Neuronal stem cell (in vitro differentiated cells): ENCODE measurements around the gene CD248.

Experiments used
- DNase-seq: peaks from one replicate; pipeline ENCODE4 v3.0.0-alpha.2; 2013; ENCODE audit warnings: low spot score
- H2AFZ ChIP-seq: one replicate; pipeline ENCODE4 v1.6.1; 2013; ENCODE audit warnings: mild to moderate bottlenecking, low read length, inconsistent platforms
- H2AK5ac ChIP-seq: 2 replicates; pipeline ENCODE4 v1.6.1; 2013; ENCODE audit warnings: low read depth, mild to moderate bottlenecking, inconsistent platforms, low read length, moderate library complexity, mixed read lengths
- H2BK120ac ChIP-seq: 2 replicates; pipeline ENCODE4 v1.6.1; 2013; ENCODE audit warnings: low read depth, mild to moderate bottlenecking, inconsistent platforms, low read length, moderate library complexity, mixed read lengths
- H2BK12ac ChIP-seq: one replicate; pipeline ENCODE4 v1.6.1; 2013; ENCODE audit warnings: low read length, inconsistent platforms
- H2BK15ac ChIP-seq: 2 replicates; pipeline ENCODE4 v1.6.1; 2013; ENCODE audit warnings: mild to moderate bottlenecking, low read length, inconsistent platforms, mixed read lengths
- H2BK5ac ChIP-seq: one replicate; pipeline ENCODE4 v1.6.1; 2013; ENCODE audit warnings: inconsistent platforms, mild to moderate bottlenecking, low read length, moderate library complexity
- H3K14ac ChIP-seq: one replicate; pipeline ENCODE4 v1.6.1; 2013; ENCODE audit warnings: low read length, inconsistent platforms
- H3K18ac ChIP-seq: 2 replicates; pipeline ENCODE4 v1.6.1; 2013; ENCODE audit warnings: low read length, inconsistent platforms
- H3K23ac ChIP-seq: 2 replicates; pipeline ENCODE4 v1.6.1; 2013; ENCODE audit warnings: low read depth, mild to moderate bottlenecking, mixed read lengths, low read length, inconsistent platforms; ENCODE audit not compliant: poor library complexity
- H3K27ac ChIP-seq: replicated peaks from 3 replicates; pipeline ENCODE4 v1.5.1; 2013; ENCODE audit warnings: low read length, inconsistent platforms
- H3K27me3 ChIP-seq, 3 experiments: 2 replicates each; pipeline ENCODE4 v1.6.1; 2013; ENCODE audit warnings: low read length in 3 of 3, mild to moderate bottlenecking in 2 of 3, inconsistent platforms in 1 of 3, low read depth in 1 of 3, mixed read lengths in 1 of 3, moderate library complexity in 1 of 3; ENCODE audit not compliant: control insufficient read depth in 3 of 3, insufficient read depth in 3 of 3
- H3K36me3 ChIP-seq, 2 donors: replicated peaks in 1 of 2; 2 replicates each; pipeline ENCODE4 v1.6.1; 2013; ENCODE audit warnings: low read length in 2 of 2; ENCODE audit not compliant: control insufficient read depth in 2 of 2, insufficient read depth in 2 of 2
- H3K4ac ChIP-seq: 2 replicates; pipeline ENCODE4 v1.6.1; 2013; ENCODE audit warnings: inconsistent platforms, mild to moderate bottlenecking, low read length, moderate library complexity
- H3K4me1 ChIP-seq, 2 donors: 1 replicate in 1 of 2; 2 replicates in 1 of 2; pipeline ENCODE4 v1.6.1; 2013; ENCODE audit warnings: low read length in 2 of 2, low read depth in 1 of 2; ENCODE audit not compliant: control insufficient read depth in 2 of 2, insufficient read depth in 1 of 2
- H3K4me2 ChIP-seq: one replicate; pipeline ENCODE4 v1.6.1; 2013; ENCODE audit warnings: mild to moderate bottlenecking, low read length, inconsistent platforms; ENCODE audit not compliant: insufficient read depth, poor library complexity, severe bottlenecking
- H3K4me3 ChIP-seq, 2 donors: 2 replicates each; pipeline ENCODE4 v1.5.1; 2013; ENCODE audit warnings: low read length in 2 of 2, mild to moderate bottlenecking in 2 of 2, inconsistent platforms in 1 of 2, moderate library complexity in 1 of 2
- H3K79me1 ChIP-seq: one replicate; pipeline ENCODE4 v1.6.1; 2013; ENCODE audit warnings: low read depth, mild to moderate bottlenecking, inconsistent platforms, low read length, moderate library complexity
- H3K9ac ChIP-seq: one replicate; pipeline ENCODE4 v1.6.1; 2013; ENCODE audit warnings: mild to moderate bottlenecking, low read depth, low read length, inconsistent platforms; ENCODE audit not compliant: poor library complexity
- H3K9me3 ChIP-seq, 2 donors: replicated peaks in 1 of 2; 2 replicates each; pipeline versions ENCODE3 to v1.6.1; 2013; ENCODE audit warnings: low read length in 2 of 2, mild to moderate bottlenecking in 2 of 2, inconsistent platforms in 1 of 2, low read depth in 1 of 2, mixed read lengths in 1 of 2, moderate library complexity in 1 of 2; ENCODE audit not compliant: control insufficient read depth in 2 of 2, insufficient read depth in 1 of 2
- H4K8ac ChIP-seq: one replicate; pipeline ENCODE4 v1.6.1; 2013; ENCODE audit warnings: low read depth, mild to moderate bottlenecking, inconsistent platforms, low read length, moderate library complexity
- H4K91ac ChIP-seq: one replicate; pipeline ENCODE4 v1.6.1; 2013; ENCODE audit warnings: low read length, low read depth, mild to moderate bottlenecking, inconsistent platforms; ENCODE audit not compliant: poor library complexity
- WGBS, 2 donors: extraction: QIAGEN DNeasy Blood & Tissue Kit; methylation state at CpG; one replicate each; pipeline ENCODE4 v1.1.7; 2013; ENCODE audit warnings: missing lambda C conversion rate in 2 of 2, mixed read lengths in 1 of 2; ENCODE audit not compliant: insufficient read length in 2 of 2, insufficient replicate concordance in 1 of 2; ENCODE audit errors: extremely low coverage in 2 of 2; 5-methylcytosine and 5-hydroxymethylcytosine counted together

Gene CD248

GRCh38 chr11:66330931-66331330, 14.1 kb upstream of the CD248 start:
- no peak for DNase-seq
- no CpG with 5 or more reads among the region's 10 CpGs for WGBS, 2 donors
- Histone ChIP-seq H3K36me3 (no peaks in the 10 kb centered on the region), H4K91ac (no peak overlapping the region), H2AK5ac (no peak overlapping the region), H3K4me2 (no peak overlapping the region), H3K18ac (no peak overlapping the region), H3K14ac (no peak overlapping the region), H3K23ac (no peak overlapping the region), H3K4ac (no peak overlapping the region), H3K27ac (no peak overlapping the region), H2BK12ac (no peak overlapping the region), H3K9me3 (no peaks in the 10 kb centered on the region), H3K4me1 (peaks cover 17 to 34% of the 10 kb centered on the region in 2 donors), H2BK120ac (no peak overlapping the region), H2BK15ac (no peak overlapping the region), H2BK5ac (no peak overlapping the region), H3K27me3 (no peaks in the 10 kb centered on the region), H3K79me1 (peaks cover 4% of the 10 kb centered on the region), H3K9ac (no peak overlapping the region), H4K8ac (no peak overlapping the region), H3K4me3 (no peak overlapping the region), H2AFZ (no peak overlapping the region)

DNA sequence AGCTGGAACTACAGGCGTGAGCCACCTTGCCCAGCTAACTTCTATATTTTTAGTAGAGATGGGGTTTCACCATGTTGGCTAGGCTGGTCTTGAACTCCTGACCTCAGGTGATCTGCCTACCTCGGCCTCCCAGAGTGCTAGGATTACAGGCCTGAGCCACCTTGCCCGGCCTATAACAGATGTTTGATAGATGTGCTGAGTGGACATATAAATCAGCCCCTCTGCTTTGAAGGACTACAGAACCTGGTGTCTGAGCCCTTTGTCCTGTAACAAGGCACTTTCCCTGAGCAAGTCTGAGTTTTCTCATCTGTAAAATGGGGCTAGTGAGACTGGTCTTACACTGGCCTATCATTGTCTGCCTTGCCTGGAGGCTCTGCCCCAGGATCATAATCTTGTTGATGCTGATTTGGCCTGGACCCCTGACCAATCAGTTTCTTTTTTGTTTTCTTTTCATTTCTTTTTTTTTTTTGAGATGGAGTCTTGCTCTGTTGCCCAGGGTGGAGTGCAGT, 12.4 kb upstream of the CD248 start:
- H2BK5ac ChIP-seq: no peak overlapping the region
- no peak overlapping the region for H3K23ac ChIP-seq
- no peak overlapping the region for H2BK15ac ChIP-seq
- no peak overlapping the region for H4K91ac ChIP-seq
- H3K4me1 ChIP-seq: peaks cover 19 to 40% of the 10 kb centered on the region in 2 donors
- no peak overlapping the region for H3K18ac ChIP-seq
- no peak overlapping the region for H3K4me3 ChIP-seq
- no peak overlapping the region for H2AFZ ChIP-seq
- no peak overlapping the region for H4K8ac ChIP-seq
- no CpG with 5 or more reads among the region's 3 CpGs for WGBS, 2 donors
- DNase-seq: no peak
- H3K36me3 ChIP-seq: no peaks in the 10 kb centered on the region
- H3K9ac ChIP-seq: no peak overlapping the region
- no peaks in the 10 kb centered on the region for H3K9me3 ChIP-seq
- H3K14ac ChIP-seq: no peak overlapping the region
- no peaks in the 10 kb centered on the region for H3K27me3 ChIP-seq
- H3K4me2 ChIP-seq: no peak overlapping the region
- H3K4ac ChIP-seq: no peak overlapping the region
- peaks cover under 1% of the 10 kb centered on the region for H3K79me1 ChIP-seq
- no peak overlapping the region for H2BK12ac ChIP-seq
- no peak overlapping the region for H2BK120ac ChIP-seq
- H3K27ac ChIP-seq: no peak overlapping the region
- H2AK5ac ChIP-seq: no peak overlapping the region

DNA sequence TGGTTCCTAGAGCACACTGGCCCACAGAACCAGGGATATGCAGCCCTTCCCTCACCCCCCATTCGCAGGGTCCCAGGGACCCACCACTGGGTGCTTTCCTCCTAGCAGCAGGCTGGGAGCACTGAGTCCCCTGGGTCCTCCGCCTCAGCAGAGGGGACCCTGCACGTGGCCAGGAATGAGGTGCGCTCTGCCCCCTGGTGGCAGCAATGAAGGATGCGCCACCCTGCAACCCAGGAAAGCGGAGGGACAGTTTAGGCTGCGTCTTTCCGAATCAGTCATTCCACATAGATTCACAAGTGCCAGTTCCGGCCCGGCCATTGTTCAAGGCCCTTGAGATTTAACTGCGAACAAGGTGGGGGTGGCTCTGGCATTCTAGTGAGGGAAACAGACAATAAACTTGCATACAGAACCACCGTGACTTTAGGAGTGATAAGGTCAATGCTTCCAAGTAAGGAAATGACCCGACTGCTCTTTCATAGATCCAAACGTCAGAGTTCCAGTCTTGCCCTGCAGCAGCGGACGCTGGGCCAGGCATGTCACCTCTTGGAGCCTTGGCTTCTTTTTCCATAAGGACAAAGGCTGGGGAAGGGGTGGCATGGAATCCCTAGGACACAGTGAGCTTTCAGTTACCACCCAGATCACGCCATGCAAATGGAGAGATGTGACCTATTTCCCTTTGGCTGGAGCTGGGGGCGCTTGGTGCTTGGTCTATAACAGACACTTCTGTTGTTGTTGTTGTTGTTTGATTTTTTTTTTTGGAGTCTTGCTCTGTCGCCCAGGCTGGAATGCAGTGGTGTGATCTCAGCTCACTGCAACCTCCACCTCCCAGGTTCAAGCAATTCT, 11.7 kb upstream of the CD248 start:
- no peak overlapping the region for H2BK5ac ChIP-seq
- H4K8ac ChIP-seq: no peak overlapping the region
- H3K27me3 ChIP-seq: no peaks in the 10 kb centered on the region
- peak; percentile 71 for DNase-seq
- peak overlapping the region in 1 of 2 donors; percentile 34 for H3K4me3 ChIP-seq
- H3K4me1 ChIP-seq: peaks cover 19 to 40% of the 10 kb centered on the region in 2 donors
- H2BK120ac ChIP-seq: no peak overlapping the region
- H2AFZ ChIP-seq: peak overlapping the region; percentile 90
- no peak overlapping the region for H3K23ac ChIP-seq
- H3K9me3 ChIP-seq: no peaks in the 10 kb centered on the region
- no peak overlapping the region for H3K9ac ChIP-seq
- H3K14ac ChIP-seq: no peak overlapping the region
- no peak overlapping the region for H3K27ac ChIP-seq
- H2AK5ac ChIP-seq: no peak overlapping the region
- H4K91ac ChIP-seq: no peak overlapping the region
- H3K4me2 ChIP-seq: peak overlapping the region; percentile 32
- H3K36me3 ChIP-seq: no peaks in the 10 kb centered on the region
- no CpG with 5 or more reads among the region's 19 CpGs for WGBS, 2 donors
- H2BK15ac ChIP-seq: peak overlapping the region; percentile 46
- H3K4ac ChIP-seq: no peak overlapping the region
- H2BK12ac ChIP-seq: peak overlapping the region; percentile 65
- no peaks in the 10 kb centered on the region for H3K79me1 ChIP-seq
- H3K18ac ChIP-seq: peak overlapping the region; percentile 55

DNA sequence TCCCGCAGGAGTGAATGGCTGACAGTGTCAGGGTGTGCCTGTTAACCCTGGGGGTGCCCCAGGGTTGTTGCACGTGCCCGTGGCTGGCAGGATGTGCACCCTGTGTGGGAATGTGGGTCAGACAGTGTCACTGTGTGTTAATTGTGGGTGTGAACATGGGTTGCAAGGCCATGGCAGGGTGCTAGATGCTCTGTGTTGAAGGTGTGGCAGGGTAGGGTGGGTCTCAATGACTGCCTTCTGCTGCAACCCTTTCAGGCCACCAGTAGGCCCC, 11.1 kb upstream of the CD248 start:
- peak overlapping the region; percentile 32 for H2BK12ac ChIP-seq
- H2BK120ac ChIP-seq: no peak overlapping the region
- no peak overlapping the region for H3K4me3 ChIP-seq
- no peaks in the 10 kb centered on the region for H3K27me3 ChIP-seq
- no CpG with 5 or more reads among the region's 3 CpGs for WGBS, 2 donors
- no peak for DNase-seq
- H3K36me3 ChIP-seq: no peaks in the 10 kb centered on the region
- H2BK15ac ChIP-seq: peak overlapping the region; percentile 1
- H3K23ac ChIP-seq: no peak overlapping the region
- H4K91ac ChIP-seq: no peak overlapping the region
- H3K9me3 ChIP-seq: no peaks in the 10 kb centered on the region
- H2AK5ac ChIP-seq: peak overlapping the region; percentile 1
- no peak overlapping the region for H3K9ac ChIP-seq
- no peak overlapping the region for H3K4me2 ChIP-seq
- peaks cover 23 to 43% of the 10 kb centered on the region in 2 donors for H3K4me1 ChIP-seq
- peak overlapping the region; percentile 16 for H3K18ac ChIP-seq
- no peak overlapping the region for H3K27ac ChIP-seq
- peak overlapping the region; percentile 90 for H2AFZ ChIP-seq
- H3K79me1 ChIP-seq: no peaks in the 10 kb centered on the region
- H3K4ac ChIP-seq: no peak overlapping the region
- no peak overlapping the region for H3K14ac ChIP-seq
- no peak overlapping the region for H2BK5ac ChIP-seq
- no peak overlapping the region for H4K8ac ChIP-seq
